Measurements from ENCODE around the gene ZNF562.
A peak's percentile ranks its signal among the peaks of the same experiment; 100 is the strongest.

Gene ZNF562

GRCh38 chr19:9650345-9650744, 24.6 kb downstream of the ZNF562 start:
- Histone ChIP-seq H4K20me1 (ENCODE audit: insufficient read depth, low read length) (peaks cover 17% of the 10 kb centered on the region; the same call in 1 of the 2 replicates), H3K79me2 (ENCODE audit: insufficient read depth, low read length) (peaks cover 82% of the 10 kb centered on the region)
- no peak for ATAC-seq (ENCODE audit: insufficient read depth, low read depth)

GRCh38 chr19:9645472-9645871, 29.4 kb downstream of the ZNF562 start:
- DNase-seq, result no peak
- no peak for ATAC-seq (ENCODE audit: insufficient read depth, low read depth)
- TF ChIP-seq, protein P1, sequence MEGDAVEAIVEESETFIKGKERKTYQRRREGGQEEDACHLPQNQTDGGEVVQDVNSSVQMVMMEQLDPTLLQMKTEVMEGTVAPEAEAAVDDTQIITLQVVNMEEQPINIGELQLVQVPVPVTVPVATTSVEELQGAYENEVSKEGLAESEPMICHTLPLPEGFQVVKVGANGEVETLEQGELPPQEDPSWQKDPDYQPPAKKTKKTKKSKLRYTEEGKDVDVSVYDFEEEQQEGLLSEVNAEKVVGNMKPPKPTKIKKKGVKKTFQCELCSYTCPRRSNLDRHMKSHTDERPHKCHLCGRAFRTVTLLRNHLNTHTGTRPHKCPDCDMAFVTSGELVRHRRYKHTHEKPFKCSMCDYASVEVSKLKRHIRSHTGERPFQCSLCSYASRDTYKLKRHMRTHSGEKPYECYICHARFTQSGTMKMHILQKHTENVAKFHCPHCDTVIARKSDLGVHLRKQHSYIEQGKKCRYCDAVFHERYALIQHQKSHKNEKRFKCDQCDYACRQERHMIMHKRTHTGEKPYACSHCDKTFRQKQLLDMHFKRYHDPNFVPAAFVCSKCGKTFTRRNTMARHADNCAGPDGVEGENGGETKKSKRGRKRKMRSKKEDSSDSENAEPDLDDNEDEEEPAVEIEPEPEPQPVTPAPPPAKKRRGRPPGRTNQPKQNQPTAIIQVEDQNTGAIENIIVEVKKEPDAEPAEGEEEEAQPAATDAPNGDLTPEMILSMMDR (IDR thresholded peaks at IDR 0.05; ENCODE audit: borderline replicate concordance, extremely low read depth, low read length, poor library complexity, severe bottlenecking), result peak; percentile 44
- no peak for TF ChIP-seq EZH2 (IDR thresholded peaks at IDR 0.05; ENCODE audit: borderline replicate concordance, low read depth, low read length, severe bottlenecking)

More at GRCh38 chr19:9650345-9650744, 24.6 kb downstream of the ZNF562 start:
- no peak for DNase-seq
- Histone ChIP-seq H3K9me3 (ENCODE audit: insufficient read depth, low read length, severe bottlenecking) (peaks cover 4% of the 10 kb centered on the region), H3K4me2 (ENCODE audit: insufficient read depth, low read length) (no peak overlapping the region), H3K36me3 (ENCODE audit: insufficient read depth, low read length) (peaks cover 85% of the 10 kb centered on the region), H3K4me3 (ENCODE audit: low read depth in 1 of 2, low read length in 2 of 2) (no peak overlapping the region), H3K27ac (ENCODE audit: low read length) (no peak overlapping the region), H2AFZ (ENCODE audit: low read depth, low read length) (no peak overlapping the region), H3K4me1 (ENCODE audit: insufficient read depth, low read length) (no peaks in the 10 kb centered on the region), H3K9ac (ENCODE audit: low read depth, low read length) (no peak overlapping the region), H3K27me3 (ENCODE audit: insufficient read depth, low read length, poor library complexity) (no peaks in the 10 kb centered on the region)
- no peak for TF ChIP-seq EZH2 (IDR thresholded peaks at IDR 0.05; ENCODE audit: borderline replicate concordance, low read depth, low read length, severe bottlenecking)
- TF ChIP-seq, protein P1 (IDR thresholded peaks at IDR 0.05; ENCODE audit: borderline replicate concordance, extremely low read depth, low read length, poor library complexity, severe bottlenecking), result no peak

DNA sequence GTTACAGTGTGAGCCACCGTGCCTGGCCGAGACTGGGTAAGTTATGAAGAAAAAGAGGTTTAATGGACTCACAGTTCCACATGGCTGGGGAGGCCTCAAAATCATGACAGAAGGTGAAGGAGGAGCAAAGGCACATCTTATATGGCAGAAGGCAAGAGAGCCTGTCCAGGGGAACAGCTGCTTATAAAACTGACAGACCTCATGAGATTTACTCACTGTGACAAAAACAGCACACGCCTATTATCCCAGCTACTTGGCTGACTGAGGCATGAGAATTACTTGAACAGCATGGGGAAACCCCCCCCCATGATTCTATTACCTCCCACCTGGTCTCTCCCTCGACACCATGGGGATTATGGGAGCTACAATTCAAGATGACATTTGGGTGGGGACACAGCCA, 30.4 kb downstream of the ZNF562 start:
- Histone ChIP-seq H3K9ac (ENCODE audit: low read depth, low read length) (no peak overlapping the region), H3K4me3 (ENCODE audit: low read depth in 1 of 2, low read length in 2 of 2) (no peak overlapping the region), H3K27me3 (ENCODE audit: insufficient read depth, low read length, poor library complexity) (no peaks in the 10 kb centered on the region), H3K9me3 (ENCODE audit: insufficient read depth, low read length, severe bottlenecking) (no peaks in the 10 kb centered on the region), H3K4me1 (ENCODE audit: insufficient read depth, low read length) (no peaks in the 10 kb centered on the region), H3K36me3 (ENCODE audit: insufficient read depth, low read length) (peaks cover 47% of the 10 kb centered on the region), H3K27ac (ENCODE audit: low read length) (no peak overlapping the region), H4K20me1 (ENCODE audit: insufficient read depth, low read length) (peaks cover 12% of the 10 kb centered on the region; the same call in 1 of the 2 replicates), H3K79me2 (ENCODE audit: insufficient read depth, low read length) (peaks cover 31% of the 10 kb centered on the region), H2AFZ (ENCODE audit: low read depth, low read length) (no peak overlapping the region), H3K4me2 (ENCODE audit: insufficient read depth, low read length) (no peak overlapping the region)
- no peak for TF ChIP-seq EZH2 (IDR thresholded peaks at IDR 0.05; ENCODE audit: borderline replicate concordance, low read depth, low read length, severe bottlenecking)
- TF ChIP-seq, protein P1 (IDR thresholded peaks at IDR 0.05; ENCODE audit: borderline replicate concordance, extremely low read depth, low read length, poor library complexity, severe bottlenecking), result no peak
- DNase-seq, result no peak
- no peak for ATAC-seq (ENCODE audit: insufficient read depth, low read depth)

More at GRCh38 chr19:9645472-9645871, 29.4 kb downstream of the ZNF562 start:
- peaks cover 17% of the 10 kb centered on the region; the same call in 1 of the 2 replicates for H4K20me1 ChIP-seq (ENCODE audit: insufficient read depth, low read length)
- no peak overlapping the region for H3K4me2 ChIP-seq (ENCODE audit: insufficient read depth, low read length)
- peaks cover 50% of the 10 kb centered on the region for H3K36me3 ChIP-seq (ENCODE audit: insufficient read depth, low read length)
- H3K9ac ChIP-seq (ENCODE audit: low read depth, low read length), result no peak overlapping the region
- H3K27ac ChIP-seq (ENCODE audit: low read length), result no peak overlapping the region
- H3K4me1 ChIP-seq (ENCODE audit: insufficient read depth, low read length), result no peaks in the 10 kb centered on the region
- H3K79me2 ChIP-seq (ENCODE audit: insufficient read depth, low read length), result peaks cover 39% of the 10 kb centered on the region
- no peak overlapping the region for H2AFZ ChIP-seq (ENCODE audit: low read depth, low read length)
- no peak overlapping the region for H3K4me3 ChIP-seq (ENCODE audit: low read depth in 1 of 2, low read length in 2 of 2)
- H3K27me3 ChIP-seq (ENCODE audit: insufficient read depth, low read length, poor library complexity), result no peaks in the 10 kb centered on the region
- no peaks in the 10 kb centered on the region for H3K9me3 ChIP-seq (ENCODE audit: insufficient read depth, low read length, severe bottlenecking)

Data from DND-41 (cell line).